H9 (cell line): Measurements from ENCODE around the gene SDK1. TPM values are rescaled to one million over a fixed set of nuclear protein-coding genes. Genes with fewer than 3 reads are reported as not detected.

ENCODE experiments used
- DNase-seq: peaks from one replicate; pipeline ENCODE4 v3.0.0-alpha.2; 2017
- H2AFZ ChIP-seq: one replicate; pipeline ENCODE4 v1.6.1; 2013; ENCODE audit warnings: mild to moderate bottlenecking, low read length, control low read depth, moderate library complexity
- H2AK5ac ChIP-seq: 2 replicates; pipeline ENCODE4 v1.6.1; 2013; ENCODE audit warnings: low read length, control low read depth, mixed read lengths; ENCODE audit not compliant: insufficient read length
- H2BK120ac ChIP-seq: one replicate; pipeline ENCODE4 v1.6.1; 2013; ENCODE audit warnings: low read depth, mild to moderate bottlenecking, low read length, control low read depth, inconsistent platforms; ENCODE audit not compliant: poor library complexity, severe bottlenecking
- H2BK12ac ChIP-seq: 2 replicates; pipeline ENCODE4 v1.6.1; 2013; ENCODE audit warnings: low read length, control low read depth, mixed read lengths, low read depth; ENCODE audit not compliant: insufficient read length
- H2BK15ac ChIP-seq: 2 replicates; pipeline ENCODE4 v1.6.1; 2013; ENCODE audit warnings: low read depth, low read length, control low read depth
- H2BK20ac ChIP-seq: one replicate; pipeline ENCODE4 v1.6.1; 2013; ENCODE audit warnings: low read depth, mild to moderate bottlenecking, low read length, control low read depth, inconsistent platforms; ENCODE audit not compliant: poor library complexity, severe bottlenecking
- H2BK5ac ChIP-seq: 2 replicates; pipeline ENCODE4 v1.6.1; 2013; ENCODE audit warnings: low read length, control low read depth, mixed read lengths; ENCODE audit not compliant: insufficient read length
- H3K14ac ChIP-seq: 2 replicates; pipeline ENCODE4 v1.6.1; 2013; ENCODE audit warnings: low read length, control low read depth; ENCODE audit not compliant: insufficient read depth
- H3K18ac ChIP-seq: 2 replicates; pipeline ENCODE4 v1.6.1; 2013; ENCODE audit warnings: low read depth, mild to moderate bottlenecking, mixed read lengths, low read length, control low read depth; ENCODE audit not compliant: insufficient read length
- H3K23ac ChIP-seq: 2 replicates; pipeline ENCODE4 v1.6.1; 2013; ENCODE audit warnings: low read length, control low read depth, mixed read lengths, low read depth; ENCODE audit not compliant: insufficient read length
- H3K23me2 ChIP-seq: 2 replicates; pipeline ENCODE4 v1.6.1; 2013; ENCODE audit warnings: low read depth, mild to moderate bottlenecking, mixed read lengths, low read length, control low read depth; ENCODE audit not compliant: insufficient read length, poor library complexity, severe bottlenecking
- H3K27ac ChIP-seq: 2 replicates; pipeline ENCODE4 v1.5.1; 2013; ENCODE audit warnings: low read length, control low read depth, mixed read lengths, low read depth; ENCODE audit not compliant: insufficient read length
- H3K27me3 ChIP-seq: 2 replicates; pipeline ENCODE4 v1.6.1; 2013; ENCODE audit warnings: low read length, control low read depth, inconsistent platforms; ENCODE audit not compliant: insufficient read depth
- H3K4ac ChIP-seq: 2 replicates; pipeline ENCODE4 v1.6.1; 2013; ENCODE audit warnings: low read depth, mild to moderate bottlenecking, control low read depth, inconsistent platforms, low read length, moderate library complexity
- H3K4me1 ChIP-seq: 2 replicates; pipeline ENCODE4 v1.6.1; 2013; ENCODE audit warnings: low read length, control low read depth, inconsistent platforms; ENCODE audit not compliant: insufficient read depth
- H3K4me2 ChIP-seq: 2 replicates; pipeline ENCODE4 v1.6.1; 2013; ENCODE audit warnings: low read length, control low read depth, mixed read lengths; ENCODE audit not compliant: insufficient read length, insufficient read depth
- H3K56ac ChIP-seq: 2 replicates; pipeline ENCODE4 v1.6.1; 2013; ENCODE audit warnings: low read depth, mild to moderate bottlenecking, mixed read lengths, low read length, control low read depth; ENCODE audit not compliant: insufficient read length
- H3K79me1 ChIP-seq: 2 replicates; pipeline ENCODE4 v1.6.1; 2013; ENCODE audit warnings: low read depth, mild to moderate bottlenecking, moderate library complexity, low read length, control low read depth, inconsistent platforms; ENCODE audit not compliant: insufficient read depth, poor library complexity, severe bottlenecking
- H3K79me2 ChIP-seq: 2 replicates; pipeline ENCODE4 v1.6.1; 2013; ENCODE audit warnings: low read length, control low read depth, inconsistent platforms; ENCODE audit not compliant: insufficient read depth
- H3K9ac ChIP-seq: 2 replicates; pipeline ENCODE4 v1.6.1; 2013; ENCODE audit warnings: low read length, control low read depth, mixed read lengths; ENCODE audit not compliant: insufficient read length; ENCODE audit errors: extremely low read depth
- H3K9me3 ChIP-seq: one replicate; pipeline ENCODE4 v1.6.1; 2013; ENCODE audit warnings: low read depth, low read length, inconsistent platforms; ENCODE audit not compliant: control insufficient read depth
- H3T11ph ChIP-seq: one replicate; pipeline ENCODE4 v1.6.1; 2013; ENCODE audit warnings: mild to moderate bottlenecking, low read length, control low read depth, inconsistent platforms
- H4K20me1 ChIP-seq: one replicate; pipeline ENCODE4 v1.6.1; 2013; ENCODE audit not compliant: control insufficient read depth, insufficient read length, insufficient read depth
- H4K5ac ChIP-seq: 2 replicates; pipeline ENCODE4 v1.6.1; 2013; ENCODE audit warnings: low read depth, mild to moderate bottlenecking, mixed read lengths, low read length, control low read depth; ENCODE audit not compliant: insufficient read length
- H4K8ac ChIP-seq: replicated peaks from 2 replicates; pipeline ENCODE4 v1.6.1; 2013; ENCODE audit warnings: low read length, control low read depth, mixed read lengths, low read depth; ENCODE audit not compliant: insufficient read length
- H4K91ac ChIP-seq: 2 replicates; pipeline ENCODE4 v1.6.1; 2013; ENCODE audit warnings: low read depth, mild to moderate bottlenecking, moderate library complexity, mixed read lengths, low read length, control low read depth; ENCODE audit not compliant: insufficient read length
- H3K27ac Mint-ChIP-seq, 3 experiments: 2 replicates in 2 of 3; 3 replicates in 1 of 3; pipeline ENCODE4 v1.8.0; 2020 to 2021; ENCODE audit warnings: mixed read lengths in 3 of 3, mild to moderate bottlenecking in 1 of 3, moderate library complexity in 1 of 3
- H3K27me3 Mint-ChIP-seq: 2 replicates; pipeline ENCODE4 v1.8.0; 2021; ENCODE audit warnings: low read depth, mild to moderate bottlenecking, moderate library complexity, mixed read lengths
- H3K36me3 Mint-ChIP-seq, 3 experiments: 2 replicates in 2 of 3; 3 replicates in 1 of 3; pipeline ENCODE4 v1.8.0; 2020 to 2021; ENCODE audit warnings: low read depth in 3 of 3, mixed read lengths in 3 of 3; ENCODE audit not compliant: insufficient read depth in 1 of 3
- H3K4me1 Mint-ChIP-seq, 2 experiments: 2 replicates each; pipeline ENCODE4 v1.8.0; 2020; ENCODE audit warnings: mixed read lengths in 2 of 2
- H3K4me3 Mint-ChIP-seq, 2 experiments: 2 replicates in 1 of 2; 3 replicates in 1 of 2; pipeline ENCODE4 v1.8.0; 2020 to 2021; ENCODE audit warnings: mild to moderate bottlenecking in 2 of 2, mixed read lengths in 2 of 2, moderate library complexity in 1 of 2
- H3K9me3 Mint-ChIP-seq, 2 experiments: 2 replicates in 1 of 2; 3 replicates in 1 of 2; pipeline ENCODE4 v1.8.0; 2020; ENCODE audit warnings: mild to moderate bottlenecking in 2 of 2, mixed read lengths in 2 of 2, moderate library complexity in 1 of 2
- CTCF ChIP-seq: fragments of 200-600 bp; sonication (generic); conservative IDR thresholded peaks from 3 replicates; pipeline ENCODE4 v1.8.0; 2021; ENCODE audit warnings: antibody characterized with exemption, mild to moderate bottlenecking
- WGBS: extraction: QIAGEN DNeasy Blood & Tissue Kit; methylation state at CpG from one replicate; pipeline ENCODE4 v1.1.7; 2013; ENCODE audit warnings: missing lambda C conversion rate, low lambda C conversion rate, mixed read lengths; ENCODE audit not compliant: insufficient read length; ENCODE audit errors: extremely low coverage; 5-methylcytosine and 5-hydroxymethylcytosine counted together
- total RNA-seq: library from RNA; stranded (reverse); gene quantifications from 2 replicates; pipeline ENCODE4 v1.2.1, GENCODE V29; 2021

SDK1 gene
- total RNA-seq, 1 experiment from 2014 or later: 8.7 TPM

DNA sequence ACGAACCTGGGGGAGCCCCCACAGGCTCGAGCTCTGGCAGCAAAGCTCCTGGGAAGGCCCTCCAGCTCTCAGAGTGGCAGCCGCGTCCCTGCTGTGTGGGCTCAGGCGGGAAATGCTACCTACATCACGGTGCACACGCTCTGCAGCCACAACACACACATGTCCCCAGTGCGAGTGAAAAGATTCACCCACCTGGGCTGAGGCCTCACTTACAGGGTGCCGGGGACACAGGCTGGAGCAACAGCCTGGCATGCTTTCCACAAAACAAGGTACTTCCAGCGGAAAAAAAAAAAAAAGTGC, 970.6 kb downstream of the SDK1 start:
- Histone ChIP-seq H2AFZ (no peak overlapping the region), H3K23ac (no peak overlapping the region), H3K27me3 (no peaks in the 10 kb centered on the region), H3K4me2 (no peak overlapping the region), H3K14ac (peak overlapping the region; percentile 8; the same call in 1 of the 2 replicates), H3T11ph (no peak overlapping the region), H2BK20ac (no peak overlapping the region), H3K18ac (no peak overlapping the region), H4K8ac (no peak overlapping the region), H2BK12ac (no peak overlapping the region), H3K23me2 (no peaks in the 10 kb centered on the region), H3K9ac (no peak overlapping the region), H4K91ac (no peak overlapping the region), H2BK5ac (no peak overlapping the region), H4K5ac (no peak overlapping the region), H3K27ac (no peak overlapping the region), H3K4ac (no peak overlapping the region), H3K79me2 (no peaks in the 10 kb centered on the region), H2BK120ac (no peak overlapping the region), H3K56ac (no peak overlapping the region), H4K20me1 (no peaks in the 10 kb centered on the region), H3K79me1 (no peaks in the 10 kb centered on the region), H3K4me1 (no peaks in the 10 kb centered on the region), H3K9me3 (no peaks in the 10 kb centered on the region), H2BK15ac (no peak overlapping the region), H2AK5ac (no peak overlapping the region)
- no CpG with 5 or more reads among the region's 10 CpGs for WGBS
- TF ChIP-seq CTCF: no peak
- Mint-ChIP-seq H3K4me1 (peaks cover 18 to 21% of the 10 kb centered on the region in 2 experiments), H3K4me3 (no peak overlapping the region), H3K27me3 (peaks cover 2% of the 10 kb centered on the region), H3K36me3 (peaks cover 0 to 5% (median 3%) of the 10 kb centered on the region in 3 experiments; a peak in 3 of 7 replicates), H3K27ac (no peak overlapping the region), H3K9me3 (peaks cover 6 to 12% of the 10 kb centered on the region in 2 experiments)
- no peak for DNase-seq
